ENCODE results near the gene TSPAN15. TPM values are rescaled to one million over a fixed set of nuclear protein-coding genes. Genes with fewer than 3 reads are reported as not detected.

The TSPAN15 gene
- total RNA-seq, 1 donor from 2014 or later = 49.8 TPM

GRCh38 chr10:69474742-69475432 lies 23.6 kb downstream of the TSPAN15 start:
- no peak for TF ChIP-seq CTCF (IDR thresholded peaks at IDR 0.05; ENCODE audit: partially characterized antibody, unreplicated experiment)
- Mint-ChIP-seq H3K27ac (ENCODE audit: unreplicated experiment) (peak overlapping the region; percentile 22), H3K36me3 (ENCODE audit: unreplicated experiment) (no peaks in the 10 kb centered on the region), H3K4me3 (ENCODE audit: unreplicated experiment) (no peak overlapping the region), H3K9me3 (ENCODE audit: unreplicated experiment) (peaks cover 14% of the 10 kb centered on the region), H3K27me3 (ENCODE audit: unreplicated experiment) (peaks cover 15% of the 10 kb centered on the region), H3K4me1 (ENCODE audit: low read depth, unreplicated experiment) (peaks cover 65% of the 10 kb centered on the region)
- no peak for DNase-seq

- H3K9me3 Mint-ChIP-seq (ENCODE audit: unreplicated experiment) = peaks cover 14% of the 10 kb centered on the region
- H3K27ac Mint-ChIP-seq (ENCODE audit: unreplicated experiment) = peak overlapping the region; percentile 22
- no peak for TF ChIP-seq CTCF (IDR thresholded peaks at IDR 0.05; ENCODE audit: partially characterized antibody, unreplicated experiment)
- H3K36me3 Mint-ChIP-seq (ENCODE audit: unreplicated experiment) = no peaks in the 10 kb centered on the region
- H3K4me1 Mint-ChIP-seq (ENCODE audit: low read depth, unreplicated experiment) = peaks cover 69% of the 10 kb centered on the region
- no peak for DNase-seq
- H3K4me3 Mint-ChIP-seq (ENCODE audit: unreplicated experiment) = no peak overlapping the region
- H3K27me3 Mint-ChIP-seq (ENCODE audit: unreplicated experiment) = peaks cover 10% of the 10 kb centered on the region
Observed at GRCh38 chr10:69475433-69475830, 24.2 kb downstream of the TSPAN15 start.

- no peak for TF ChIP-seq CTCF (IDR thresholded peaks at IDR 0.05; ENCODE audit: partially characterized antibody, unreplicated experiment)
- peaks cover 12% of the 10 kb centered on the region for H3K27me3 Mint-ChIP-seq (ENCODE audit: unreplicated experiment)
- H3K36me3 Mint-ChIP-seq (ENCODE audit: unreplicated experiment) = no peaks in the 10 kb centered on the region
- H3K27ac Mint-ChIP-seq (ENCODE audit: unreplicated experiment) = peak overlapping the region; percentile 91
- no peak for DNase-seq
- peaks cover 62% of the 10 kb centered on the region for H3K4me1 Mint-ChIP-seq (ENCODE audit: low read depth, unreplicated experiment)
- no peak overlapping the region for H3K4me3 Mint-ChIP-seq (ENCODE audit: unreplicated experiment)
- H3K9me3 Mint-ChIP-seq (ENCODE audit: unreplicated experiment) = peaks cover 15% of the 10 kb centered on the region
Observed at GRCh38 chr10:69477968-69478597, 26.8 kb downstream of the TSPAN15 start.

- H3K4me3 Mint-ChIP-seq (ENCODE audit: unreplicated experiment) = peak overlapping the region; percentile 69
- H3K9me3 Mint-ChIP-seq (ENCODE audit: unreplicated experiment) = peaks cover 15% of the 10 kb centered on the region
- peaks cover 12% of the 10 kb centered on the region for H3K27me3 Mint-ChIP-seq (ENCODE audit: unreplicated experiment)
- H3K4me1 Mint-ChIP-seq (ENCODE audit: low read depth, unreplicated experiment) = peaks cover 60% of the 10 kb centered on the region
- peaks cover 3% of the 10 kb centered on the region for H3K36me3 Mint-ChIP-seq (ENCODE audit: unreplicated experiment)
- peak; percentile 66 for DNase-seq
- TF ChIP-seq CTCF (IDR thresholded peaks at IDR 0.05; ENCODE audit: partially characterized antibody, unreplicated experiment) = no peak
- H3K27ac Mint-ChIP-seq (ENCODE audit: unreplicated experiment) = peak overlapping the region; percentile 91
Observed at GRCh38 chr10:69479240-69480067, 28.2 kb downstream of the TSPAN15 start.
